Endothelial cell of umbilical vein (primary cell): ENCODE measurements around the gene KCNH8. TPM values are rescaled to one million over a fixed set of nuclear protein-coding genes. Genes with fewer than 3 reads are reported as not detected.

Experiments
- BruUV-seq: library from RNA; stranded (reverse); fragments of 400-500 nt; replicated peaks from 2 replicates; lab custom pipeline; 2021; lab: Mats Ljungman, UMichigan
- CTCF ChIA-PET: fragments of 300-600, 350-600 bp; sonication (Branson Sonifier 250); formaldehyde crosslinking; loops from one replicate; lab custom pipeline; 2021; ENCODE audit warnings: antibody characterized with exemption, inconsistent platforms; lab: Charles Lee
- POLR2A ChIA-PET: fragments of 300-600, 350-600 bp; sonication (Branson Sonifier 250); formaldehyde crosslinking; loops from one replicate; lab custom pipeline; 2021; ENCODE audit warnings: antibody characterized with exemption, inconsistent platforms; lab: Charles Lee
- DNase-seq: peaks from one replicate; pipeline ENCODE4 v3.0.0-alpha.2; 2011; ENCODE audit warnings: low read depth, low spot score
- FAIRE-seq: peaks from 2 replicates; lab custom pipeline; 2011; peaks lifted over from hg19 to GRCh38; lab: Jason Lieb, UNC
- H2AFZ ChIP-seq: 2 replicates; pipeline ENCODE4 v1.6.0; 2012; ENCODE audit warnings: low read depth, low read length, control low read depth, inconsistent platforms
- H3K27ac ChIP-seq: 2 replicates; pipeline ENCODE4 v1.5.1; 2011; ENCODE audit warnings: low read depth, mild to moderate bottlenecking, control low read depth, low read length, moderate library complexity; ENCODE audit not compliant: insufficient read depth
- H3K27me3 ChIP-seq, 2 experiments: 2 replicates each; pipeline versions ENCODE4 v1.6.0 to v1.6.1; 2011; ENCODE audit warnings: low read length in 2 of 2, mixed read lengths in 1 of 2; ENCODE audit not compliant: control insufficient read depth in 2 of 2, insufficient read depth in 2 of 2
- H3K36me3 ChIP-seq, 2 experiments: 2 replicates in 1 of 2; 3 replicates in 1 of 2; pipeline ENCODE4 v1.5.1; 2011; ENCODE audit warnings: low read length in 2 of 2, mild to moderate bottlenecking in 1 of 2, moderate library complexity in 1 of 2; ENCODE audit not compliant: control insufficient read depth in 2 of 2, insufficient read depth in 2 of 2; ENCODE audit errors: extremely low read depth in 1 of 2
- H3K4me1 ChIP-seq: 3 replicates; pipeline ENCODE4 v1.5.1; 2011; ENCODE audit warnings: mild to moderate bottlenecking, low read length; ENCODE audit not compliant: control insufficient read depth, insufficient read depth; ENCODE audit errors: extremely low read depth
- H3K4me2 ChIP-seq: 2 replicates; pipeline ENCODE4 v1.6.1; 2011; ENCODE audit warnings: low read length, control low read depth, mixed read lengths; ENCODE audit not compliant: insufficient read depth
- H3K4me3 ChIP-seq, 3 experiments: fragments of 200-600 bp in 1 of 3; sonication (generic), shearing (Covaris generic) in 1 of 3; replicated peaks in 1 of 3; 2 replicates each; pipeline ENCODE4 v1.5.1; 2011 to 2016; ENCODE audit warnings: control low read depth in 3 of 3, low read length in 3 of 3, mild to moderate bottlenecking in 2 of 3, inconsistent platforms in 1 of 3, low read depth in 1 of 3, moderate library complexity in 1 of 3; ENCODE audit not compliant: insufficient read depth in 1 of 3
- H3K79me2 ChIP-seq: 2 replicates; pipeline ENCODE4 v1.6.0; 2012; ENCODE audit warnings: low read length, inconsistent platforms; ENCODE audit not compliant: control insufficient read depth, insufficient read depth
- H3K9ac ChIP-seq: replicated peaks from 2 replicates; pipeline ENCODE3; 2011; ENCODE audit warnings: low read length, control low read depth; ENCODE audit not compliant: insufficient read depth; ENCODE audit errors: extremely low read depth
- H3K9me1 ChIP-seq: replicated peaks from 3 replicates; pipeline ENCODE4 v1.6.0; 2011; ENCODE audit warnings: mild to moderate bottlenecking, low read length; ENCODE audit not compliant: control insufficient read depth, insufficient read depth; ENCODE audit errors: extremely low read depth
- H3K9me3 ChIP-seq: replicated peaks from 2 replicates; pipeline ENCODE4 v1.5.1; 2012; ENCODE audit warnings: low read length, inconsistent platforms; ENCODE audit not compliant: control insufficient read depth, insufficient read depth
- H4K20me1 ChIP-seq: replicated peaks from 2 replicates; pipeline ENCODE3; 2011; ENCODE audit warnings: mild to moderate bottlenecking, low read length; ENCODE audit not compliant: control insufficient read depth, insufficient read depth; ENCODE audit errors: extremely low read depth
- EZH2 ChIP-seq: IDR thresholded peaks from 2 replicates; pipeline ENCODE4 v1.6.1; 2012; ENCODE audit warnings: borderline replicate concordance, low read depth, mild to moderate bottlenecking, moderate library complexity, low read length, inconsistent platforms; ENCODE audit not compliant: severe bottlenecking
- FOS ChIP-seq: IDR thresholded peaks from 2 replicates; pipeline ENCODE4 v1.6.1; 2011; ENCODE audit warnings: mild to moderate bottlenecking, low read length, moderate library complexity, borderline replicate concordance; ENCODE audit not compliant: insufficient read depth
- GATA2 ChIP-seq: IDR thresholded peaks from 2 replicates; pipeline ENCODE4 v1.7.0; 2011; ENCODE audit warnings: low read depth, mild to moderate bottlenecking, moderate library complexity, mixed read lengths, low read length; ENCODE audit not compliant: insufficient read length, insufficient read depth
- JUN ChIP-seq: IDR thresholded peaks from 2 replicates; pipeline ENCODE4 v1.6.1; 2011; ENCODE audit warnings: borderline replicate concordance, low read depth; ENCODE audit not compliant: insufficient read length, insufficient read depth
- MYC ChIP-seq: IDR thresholded peaks from one replicate; pipeline ENCODE4 v1.6.1; 2011; ENCODE audit warnings: mild to moderate bottlenecking, low read depth, low read length
- POLR2A ChIP-seq: IDR thresholded peaks from 2 replicates; pipeline ENCODE4 v1.6.1; 2012; ENCODE audit warnings: low read depth, mild to moderate bottlenecking, control low read depth, low read length
- POLR2AphosphoS5 ChIP-seq: IDR thresholded peaks from 2 replicates; pipeline ENCODE4 v1.6.1; 2012; ENCODE audit warnings: low read depth, mild to moderate bottlenecking, control low read depth, low read length, moderate library complexity; ENCODE audit not compliant: insufficient read depth
- dilution Hi-C: fragments of 300-500 bp; cut with MboI; formaldehyde crosslinking; loops from one replicate; pipeline ENCODE4 v1.15.0; 2019; ENCODE audit warnings: low sequenced_read_pairs; ENCODE audit not compliant: extremely low pct_ligation_motif_present
- intact Hi-C: fragments of 100-400 bp; cut with micrococcal nuclease; formaldehyde crosslinking; loops from one replicate; pipeline ENCODE4 v1.10.0; 2022
- polyA plus RNA-seq, 4 experiments: library from polyadenylated mRNA; depleted of rRNA in 3 of 4; stranded (reverse) in 3 of 4; unstranded in 1 of 4; fragments of >200 nt; gene quantifications; 2 replicates each; pipeline versions ENCODE4 v1.2.1 to v1.2.3, GENCODE V29; 2011 to 2012; ENCODE audit warnings: missing spikeins in 1 of 4
- total RNA-seq: library from RNA; stranded (reverse); gene quantifications from 2 replicates; pipeline ENCODE4 v1.2.3, GENCODE V29; 2021
- TF ChIP-seq, protein P1 (sequence below): IDR thresholded peaks from 2 replicates; pipeline ENCODE4 v1.6.1; 2011; ENCODE audit not compliant: insufficient read depth, insufficient read length
- TF ChIP-seq, protein P2 (sequence below), 2 donors: IDR thresholded peaks; 1 replicate in 1 of 2; 2 replicates in 1 of 2; pipeline ENCODE4 v1.5.1; 2011; ENCODE audit warnings: low read length in 2 of 2, mild to moderate bottlenecking in 2 of 2, moderate library complexity in 2 of 2, control low read depth in 1 of 2, inconsistent platforms in 1 of 2, low read depth in 1 of 2; ENCODE audit not compliant: insufficient read depth in 1 of 2; ENCODE audit errors: extremely low read depth in 1 of 2

KCNH8 gene
- total and polyA plus RNA-seq, 2 donors (not counting 3 experiments of a cell fraction or from before 2014, with no cell fraction given): not detected

DNA sequence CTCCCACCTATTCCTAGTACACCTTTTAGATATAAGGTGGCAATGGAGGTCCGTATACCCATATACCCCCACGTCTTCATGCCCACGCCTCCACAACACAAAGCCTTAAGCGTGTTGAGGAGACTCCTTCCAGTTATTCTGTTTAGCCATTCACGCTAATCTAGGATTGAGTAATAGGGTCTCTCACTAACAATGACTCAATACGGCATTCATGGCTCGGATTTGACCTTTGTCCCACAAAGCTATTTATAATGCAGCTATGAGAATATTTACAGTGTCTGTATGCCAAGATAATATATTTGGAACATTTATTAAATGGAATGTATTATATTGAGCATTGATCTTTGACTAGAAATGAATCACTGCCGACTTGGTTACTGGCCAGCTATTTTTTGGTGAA lies 215.8 kb downstream of the KCNH8 start:
- no peak overlapping the region for H3K9ac ChIP-seq
- H3K79me2 ChIP-seq: no peaks in the 10 kb centered on the region
- no peaks in the 10 kb centered on the region for H3K27me3 ChIP-seq
- H3K4me1 ChIP-seq: no peaks in the 10 kb centered on the region
- DNase-seq: no peak
- no peak overlapping the region for H3K4me3 ChIP-seq
- no peak overlapping the region for H3K27ac ChIP-seq
- peaks cover 2% of the 10 kb centered on the region for H3K9me3 ChIP-seq
- H3K9me1 ChIP-seq: no peaks in the 10 kb centered on the region
- ChIA-PET POLR2A (no interaction called here), CTCF (no interaction called here)
- dilution Hi-C loops: no loop called here
- no TSS peak for BruUV-seq
- FAIRE-seq: no peak
- H4K20me1 ChIP-seq: no peaks in the 10 kb centered on the region
- H2AFZ ChIP-seq: no peak overlapping the region
- no peak for TF ChIP-seq GATA2
- TF ChIP-seq, protein P1, sequence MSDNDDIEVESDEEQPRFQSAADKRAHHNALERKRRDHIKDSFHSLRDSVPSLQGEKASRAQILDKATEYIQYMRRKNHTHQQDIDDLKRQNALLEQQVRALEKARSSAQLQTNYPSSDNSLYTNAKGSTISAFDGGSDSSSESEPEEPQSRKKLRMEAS: no peak
- no peak for TF ChIP-seq FOS
- no peak for TF ChIP-seq EZH2
- TF ChIP-seq MYC: no peak
- TF ChIP-seq JUN: no peak
- TF ChIP-seq, protein P2, sequence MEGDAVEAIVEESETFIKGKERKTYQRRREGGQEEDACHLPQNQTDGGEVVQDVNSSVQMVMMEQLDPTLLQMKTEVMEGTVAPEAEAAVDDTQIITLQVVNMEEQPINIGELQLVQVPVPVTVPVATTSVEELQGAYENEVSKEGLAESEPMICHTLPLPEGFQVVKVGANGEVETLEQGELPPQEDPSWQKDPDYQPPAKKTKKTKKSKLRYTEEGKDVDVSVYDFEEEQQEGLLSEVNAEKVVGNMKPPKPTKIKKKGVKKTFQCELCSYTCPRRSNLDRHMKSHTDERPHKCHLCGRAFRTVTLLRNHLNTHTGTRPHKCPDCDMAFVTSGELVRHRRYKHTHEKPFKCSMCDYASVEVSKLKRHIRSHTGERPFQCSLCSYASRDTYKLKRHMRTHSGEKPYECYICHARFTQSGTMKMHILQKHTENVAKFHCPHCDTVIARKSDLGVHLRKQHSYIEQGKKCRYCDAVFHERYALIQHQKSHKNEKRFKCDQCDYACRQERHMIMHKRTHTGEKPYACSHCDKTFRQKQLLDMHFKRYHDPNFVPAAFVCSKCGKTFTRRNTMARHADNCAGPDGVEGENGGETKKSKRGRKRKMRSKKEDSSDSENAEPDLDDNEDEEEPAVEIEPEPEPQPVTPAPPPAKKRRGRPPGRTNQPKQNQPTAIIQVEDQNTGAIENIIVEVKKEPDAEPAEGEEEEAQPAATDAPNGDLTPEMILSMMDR (IDR thresholded peaks at IDR 0.05; ENCODE audit: extremely low read depth in 1 of 2, insufficient read depth in 1 of 2, low read depth in 1 of 2, low read length in 2 of 2): no peak
- no peak for TF ChIP-seq POLR2A
- no peak for TF ChIP-seq POLR2AphosphoS5
- no peaks in the 10 kb centered on the region for H3K36me3 ChIP-seq
- no peak overlapping the region for H3K4me2 ChIP-seq
- intact Hi-C loops: no loop called here
